CD4-positive, alpha-beta T cell (primary cell): Measurements from ENCODE around the gene GPM6B. TPM values are rescaled to one million over a fixed set of nuclear protein-coding genes. Genes with fewer than 3 reads are reported as not detected.

ENCODE experiments used
- ATAC-seq: fragments of 200-7000 bp; cut with Tn5 transposase; one replicate; pipeline ENCODE4 v1.10.0; 2022; ENCODE audit warnings: mild to moderate bottlenecking; ENCODE audit not compliant: poor library complexity
- CTCF ChIA-PET: fragments of 350-600 bp; sonication (Branson Sonifier 250); formaldehyde crosslinking; loops from one replicate; lab custom pipeline; 2021; ENCODE audit warnings: antibody characterized with exemption, inconsistent platforms; lab: Charles Lee
- POLR2A ChIA-PET: fragments of 350-600 bp; sonication (Branson Sonifier 250); formaldehyde crosslinking; loops from one replicate; lab custom pipeline; 2021; ENCODE audit warnings: antibody characterized with exemption, inconsistent platforms; lab: Charles Lee
- DNase-seq, 14 experiments: peaks; one replicate each; pipeline ENCODE4 v3.0.0-alpha.2; 2013 to 2020; ENCODE audit warnings: mixed read lengths in 2 of 14
- H3K27ac ChIP-seq, 2 donors: one replicate each; pipeline versions ENCODE4 v1.5.1 to v1.7.0; 2013; ENCODE audit warnings: low read length in 2 of 2, low read depth in 1 of 2, mild to moderate bottlenecking in 1 of 2
- H3K27me3 ChIP-seq, 2 experiments: 1 replicate in 1 of 2; 2 replicates in 1 of 2; pipeline versions ENCODE4 v1.6.1 to v1.7.0; 2013; ENCODE audit warnings: low read length in 2 of 2, control low read depth in 1 of 2, mild to moderate bottlenecking in 1 of 2, moderate library complexity in 1 of 2; ENCODE audit not compliant: insufficient read depth in 2 of 2, control insufficient read depth in 1 of 2
- H3K36me3 ChIP-seq: one replicate; pipeline ENCODE4 v1.6.1; 2013; ENCODE audit warnings: low read length, control low read depth; ENCODE audit not compliant: insufficient read depth
- H3K4me1 ChIP-seq: one replicate; pipeline ENCODE4 v1.6.1; 2013; ENCODE audit warnings: low read length, control low read depth; ENCODE audit not compliant: insufficient read depth
- H3K4me3 ChIP-seq: one replicate; pipeline ENCODE4 v1.5.1; 2013; ENCODE audit warnings: mild to moderate bottlenecking, low read length, moderate library complexity
- H3K9me3 ChIP-seq, 2 experiments: 1 replicate in 1 of 2; 2 replicates in 1 of 2; pipeline versions ENCODE4 v1.6.1 to v1.7.0; 2013; ENCODE audit warnings: low read length in 2 of 2, mild to moderate bottlenecking in 2 of 2, control low read depth in 1 of 2, moderate library complexity in 1 of 2; ENCODE audit not compliant: control insufficient read depth in 1 of 2, insufficient read depth in 1 of 2
- H3K27ac Mint-ChIP-seq: one replicate; pipeline ENCODE4 v1.8.0; 2020; ENCODE audit warnings: mixed read lengths
- H3K27me3 Mint-ChIP-seq: one replicate; pipeline ENCODE4 v1.8.0; 2021; ENCODE audit warnings: mixed read lengths
- H3K36me3 Mint-ChIP-seq: one replicate; pipeline ENCODE4 v1.8.0; 2021; ENCODE audit warnings: low read depth, mixed read lengths
- H3K4me1 Mint-ChIP-seq: one replicate; pipeline ENCODE4 v1.8.0; 2021; ENCODE audit warnings: low read depth, mixed read lengths
- H3K4me3 Mint-ChIP-seq: one replicate; pipeline ENCODE4 v1.8.0; 2020; ENCODE audit warnings: mild to moderate bottlenecking, mixed read lengths
- H3K9me3 Mint-ChIP-seq: one replicate; pipeline ENCODE4 v1.8.0; 2020; ENCODE audit warnings: mixed read lengths
- CTCF ChIP-seq: fragments of 200-600 bp; IDR thresholded peaks from one replicate; pipeline ENCODE4 v1.8.0; 2022; ENCODE audit warnings: antibody characterized with exemption, mild to moderate bottlenecking
- intact Hi-C, 2 experiments: fragments of 100-400 bp; cut with DNase I in 1 of 2; cut with micrococcal nuclease in 1 of 2; formaldehyde crosslinking; loops; one replicate each; pipeline versions ENCODE4 v1.15.1 to v1.9.0; 2023 to 2025; cut with DNase I, micrococcal nuclease
- total RNA-seq, 174 experiments: library from RNA in 2 of 174; stranded (reverse) in 2 of 174; gene quantifications; one replicate each; pipeline ENCODE4 v1.2.3 and lab custom pipeline; 2021 to 2026

Gene GPM6B
- total RNA-seq, 2 experiments from 2014 or later = not detected

DNA sequence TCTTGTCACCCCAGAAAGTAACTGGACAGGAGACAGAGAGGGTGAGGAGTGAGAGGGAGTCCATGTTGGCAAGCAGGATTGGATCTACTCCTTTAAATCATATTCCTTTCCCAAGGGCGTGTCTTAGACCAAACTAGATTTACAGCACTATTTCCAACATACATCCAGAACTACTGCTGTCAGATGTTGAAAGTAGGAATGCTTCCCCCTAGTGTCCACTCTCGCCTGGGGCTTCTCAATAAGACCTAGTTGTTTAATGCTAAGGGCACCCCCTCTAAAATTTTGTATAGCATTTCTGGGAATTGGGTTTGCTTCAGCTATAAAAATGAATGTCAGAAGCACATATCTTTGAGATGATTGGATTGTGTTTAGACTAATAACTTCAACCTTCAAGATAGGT lies 69.1 kb downstream of the GPM6B start:
- POLR2A ChIA-PET = interaction anchor here (1.1 to 1.2 kb wide), 2 partner anchors 11 to 13 kb away, joined by 3 to 4 read pairs; partner anchors contain the start of genes OFD1 and TRAPPC2
- DNase-seq (peak in 9 of 14 experiments; percentile 10 to 67 (median 35)), ATAC-seq (no peak)
- Histone ChIP-seq H3K36me3 (peaks cover 58% of the 10 kb centered on the region), H3K27me3 (no peaks in the 10 kb centered on the region), H3K27ac (no peak overlapping the region), H3K9me3 (no peaks in the 10 kb centered on the region), H3K4me1 (peaks cover 3% of the 10 kb centered on the region), H3K4me3 (no peak overlapping the region)
- no peak for TF ChIP-seq CTCF
- intact Hi-C loops = loop anchor here (2.0 to 5.0 kb wide), 3 partner anchors 89 to 241 kb away; no protein-coding TSS in a partner anchor
- CTCF ChIA-PET = interaction anchor here (0.8 to 1.5 kb wide), 2 partner anchors 10 to 89 kb away, joined by 3 to 5 read pairs; no protein-coding TSS in a partner anchor
- H3K27ac Mint-ChIP-seq = peak overlapping the region; percentile 39
- H3K4me1 Mint-ChIP-seq = peaks cover 26% of the 10 kb centered on the region
- H3K4me3 Mint-ChIP-seq = no peak overlapping the region
- H3K36me3 Mint-ChIP-seq = peaks cover 75% of the 10 kb centered on the region
- no peaks in the 10 kb centered on the region for H3K9me3 Mint-ChIP-seq
- H3K27me3 Mint-ChIP-seq = no peaks in the 10 kb centered on the region

DNA sequence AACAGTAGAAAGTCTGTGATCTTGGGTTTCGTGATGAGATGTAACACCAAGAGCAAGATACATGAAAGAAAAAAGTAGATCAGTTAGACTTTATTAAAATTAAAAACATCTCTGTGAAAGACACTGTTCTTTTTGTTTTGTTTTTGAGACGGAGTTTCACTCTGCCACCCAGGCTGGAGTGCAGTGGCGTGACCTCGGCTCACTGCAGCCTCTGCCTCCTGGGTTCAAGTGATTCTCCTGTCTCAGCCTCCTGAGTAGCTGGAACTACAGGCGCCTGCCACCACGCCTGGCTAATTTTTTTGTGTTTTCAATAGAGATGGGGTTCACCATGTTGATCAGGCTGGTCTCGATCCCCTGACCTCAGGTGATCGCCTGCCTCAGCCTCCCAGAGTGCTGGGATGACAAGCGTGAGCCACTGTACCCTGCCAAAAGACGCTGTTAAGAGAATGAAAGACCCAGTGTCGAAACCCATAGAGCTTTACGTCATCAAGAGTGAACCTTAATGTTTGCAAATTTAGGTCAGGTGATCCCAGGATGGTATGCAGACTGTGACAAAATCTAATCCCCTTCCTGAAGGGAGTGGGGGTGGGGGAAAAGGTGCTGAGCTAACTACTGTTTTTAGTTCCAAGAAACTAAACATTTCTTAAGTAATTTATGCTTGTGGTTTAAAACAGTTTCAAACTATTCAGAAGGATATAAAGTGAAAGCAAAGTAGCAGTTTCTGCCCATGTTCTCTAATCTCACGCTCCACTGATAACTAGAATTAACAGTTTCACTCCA lies 74.3 kb downstream of the GPM6B start:
- peaks cover 29% of the 10 kb centered on the region for H3K4me1 Mint-ChIP-seq
- peaks cover 10% of the 10 kb centered on the region for H3K4me1 ChIP-seq
- TF ChIP-seq CTCF = no peak
- H3K9me3 Mint-ChIP-seq = no peaks in the 10 kb centered on the region
- ChIA-PET POLR2A (interaction anchor here (0.6 to 1.6 kb wide), 5 partner anchors 8 to 54 kb away, joined by 3 to 8 read pairs (median 4); partner anchors contain the start of genes OFD1, RAB9A and TRAPPC2), CTCF (no interaction called here)
- H3K36me3 ChIP-seq = peaks cover 47% of the 10 kb centered on the region
- intact Hi-C loops = no loop called here
- peak overlapping the region; percentile 81 for H3K4me3 Mint-ChIP-seq
- DNase-seq = peak in 9 of 14 experiments; percentile 1 to 82 (median 22)
- peak overlapping the region; percentile 25 for H3K4me3 ChIP-seq
- peaks cover 66% of the 10 kb centered on the region for H3K36me3 Mint-ChIP-seq
- H3K27ac Mint-ChIP-seq = peak overlapping the region; percentile 94
- no peaks in the 10 kb centered on the region for H3K27me3 ChIP-seq
- H3K9me3 ChIP-seq = no peaks in the 10 kb centered on the region
- ATAC-seq = peak; percentile 93
- H3K27me3 Mint-ChIP-seq = no peaks in the 10 kb centered on the region
- peak overlapping the region; percentile 50 to 59 for H3K27ac ChIP-seq

- peaks cover 43% of the 10 kb centered on the region for H3K36me3 ChIP-seq
- no peak for DNase-seq
- POLR2A ChIA-PET = interaction anchor here (1.6 kb wide), 2 partner anchors 20 to 54 kb away, joined by 3 to 4 read pairs; no protein-coding TSS in a partner anchor
- CTCF ChIA-PET = no interaction called here
- intact Hi-C loops = no loop called here
- Mint-ChIP-seq H3K9me3 (no peaks in the 10 kb centered on the region), H3K4me1 (peaks cover 33% of the 10 kb centered on the region), H3K4me3 (peak overlapping the region; percentile 38), H3K36me3 (peaks cover 66% of the 10 kb centered on the region), H3K27ac (peak overlapping the region; percentile 94), H3K27me3 (no peaks in the 10 kb centered on the region)
- H3K9me3 ChIP-seq = no peaks in the 10 kb centered on the region
- no peaks in the 10 kb centered on the region for H3K27me3 ChIP-seq
- H3K27ac ChIP-seq = peak overlapping the region in 1 of 2 donors; percentile 59
- ATAC-seq = no peak
- H3K4me1 ChIP-seq = peaks cover 14% of the 10 kb centered on the region
- no peak overlapping the region for H3K4me3 ChIP-seq
- TF ChIP-seq CTCF = no peak
These were observed 75.2 kb downstream of the GPM6B start for GRCh38 chrX:13741695-13742094.
